HG02973 (cell line): ENCODE data around the gene ASPDH.
"Not testable (repeated sequence)": the region's sequence is repeated elsewhere in the genome, so short reads cannot be mapped to it uniquely, and the experiment has no call there.

Experiments
- ATAC-seq: cut with Tn5 transposase; IDR thresholded peaks from one replicate; pipeline ENCODE4 v1.9.1; 2021; ENCODE audit warnings: moderate library complexity; ENCODE audit not compliant: unreplicated experiment

Gene ASPDH

DNA sequence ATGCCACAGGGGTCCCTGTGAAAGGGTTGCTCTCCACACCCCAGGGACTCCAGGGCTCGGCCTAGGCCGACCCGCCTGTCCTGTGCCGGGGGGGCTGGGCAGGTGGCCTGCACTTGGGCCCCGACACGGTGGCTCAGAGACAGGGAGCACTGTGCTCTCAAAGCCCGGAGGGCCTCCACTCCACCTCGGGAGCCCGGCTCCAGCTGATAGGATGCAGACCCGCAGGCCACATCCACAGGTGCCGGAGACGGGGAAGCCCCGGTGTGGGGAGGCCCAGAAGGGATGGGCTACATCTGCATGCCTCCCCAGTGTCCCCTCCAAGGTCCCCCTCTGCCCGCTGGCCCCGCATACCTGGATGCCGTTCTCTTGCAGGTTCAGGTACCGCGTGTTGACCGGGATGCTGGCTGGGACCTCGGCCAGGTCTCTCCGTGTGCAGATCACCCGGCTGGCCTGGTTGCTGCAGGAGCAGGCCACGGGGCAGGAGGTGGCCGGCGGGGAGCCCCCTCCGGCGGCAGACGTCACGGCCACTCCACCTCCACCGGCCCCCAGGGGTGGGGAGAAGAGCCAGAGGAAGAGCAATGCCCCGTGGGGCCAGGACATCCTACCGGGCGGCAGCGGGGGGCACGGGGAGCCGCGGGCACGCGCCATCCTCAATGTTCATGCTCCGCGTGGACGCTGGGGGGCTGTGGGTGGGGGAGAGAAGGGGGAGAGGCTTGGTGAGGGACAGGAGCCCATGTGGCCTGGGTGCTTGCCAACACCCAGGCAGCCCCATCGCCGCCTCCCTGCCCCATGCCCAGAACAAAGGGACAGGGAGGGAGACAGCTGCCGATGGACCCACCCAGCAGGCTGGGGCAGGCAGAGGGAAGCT lies 34.7 kb upstream of the ASPDH start:
- ATAC-seq, result no peak

DNA sequence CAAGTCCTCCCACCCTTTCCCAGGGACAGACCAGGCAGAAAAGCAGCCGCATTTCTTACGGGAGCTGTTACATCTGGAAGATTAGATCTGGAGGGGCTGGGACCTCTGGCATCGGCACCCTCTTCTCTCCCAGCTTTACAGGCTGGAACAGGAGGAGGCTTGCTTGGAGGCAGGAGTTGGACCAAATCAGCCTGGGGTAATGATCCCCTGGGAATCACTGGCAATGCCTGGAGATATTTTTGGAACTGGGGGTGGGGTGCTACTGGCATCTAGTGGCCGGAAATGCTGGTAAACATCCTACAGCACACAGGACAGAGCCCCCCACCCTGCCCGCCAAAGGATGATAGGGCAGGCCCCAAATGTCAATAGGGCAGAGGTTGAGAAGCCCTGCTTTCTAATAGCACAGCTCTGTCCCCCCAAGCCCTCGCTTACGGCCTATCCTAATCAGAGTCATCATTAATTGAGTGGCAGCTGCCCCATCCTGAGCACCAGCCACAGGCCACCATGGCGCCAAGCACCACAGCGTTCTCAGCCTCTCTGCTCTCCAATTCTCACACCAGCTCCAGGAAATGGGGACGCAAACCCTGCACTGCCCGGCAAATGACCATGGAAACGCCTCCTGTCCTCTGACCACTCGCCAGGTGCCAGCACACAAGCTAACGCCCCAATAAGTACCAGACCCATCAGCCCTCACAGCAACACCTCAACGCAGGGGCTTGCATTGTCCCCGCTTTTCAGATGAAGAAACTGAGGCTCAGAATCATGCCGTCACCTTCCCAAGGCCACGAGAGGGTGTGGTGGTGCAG lies 33.9 kb upstream of the ASPDH start:
- ATAC-seq, result no peak

- no peak for ATAC-seq
These were observed 33.0 kb upstream of the ASPDH start for GRCh38 chr19:50546527-50547221.

DNA sequence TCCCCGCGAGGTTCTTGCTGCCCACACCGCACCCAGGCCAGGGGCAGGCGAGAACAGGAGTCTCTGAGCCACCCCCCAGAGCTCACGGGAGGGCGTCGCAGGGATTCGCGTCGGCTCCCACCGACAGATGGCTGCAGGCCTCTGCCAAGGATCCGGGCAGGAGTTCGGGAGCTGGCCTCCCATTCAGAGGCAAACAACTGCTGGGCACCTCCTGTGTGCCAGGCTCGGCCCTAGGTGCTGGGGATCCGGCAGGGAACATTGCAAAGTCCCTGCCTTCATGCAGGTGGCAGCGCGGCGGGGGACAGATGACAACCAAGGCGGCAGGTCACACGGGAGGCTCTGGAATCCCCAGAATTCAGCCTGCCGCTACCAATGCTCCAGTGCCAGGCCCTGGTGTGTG lies 29.2 kb upstream of the ASPDH start:
- no peak for ATAC-seq

DNA sequence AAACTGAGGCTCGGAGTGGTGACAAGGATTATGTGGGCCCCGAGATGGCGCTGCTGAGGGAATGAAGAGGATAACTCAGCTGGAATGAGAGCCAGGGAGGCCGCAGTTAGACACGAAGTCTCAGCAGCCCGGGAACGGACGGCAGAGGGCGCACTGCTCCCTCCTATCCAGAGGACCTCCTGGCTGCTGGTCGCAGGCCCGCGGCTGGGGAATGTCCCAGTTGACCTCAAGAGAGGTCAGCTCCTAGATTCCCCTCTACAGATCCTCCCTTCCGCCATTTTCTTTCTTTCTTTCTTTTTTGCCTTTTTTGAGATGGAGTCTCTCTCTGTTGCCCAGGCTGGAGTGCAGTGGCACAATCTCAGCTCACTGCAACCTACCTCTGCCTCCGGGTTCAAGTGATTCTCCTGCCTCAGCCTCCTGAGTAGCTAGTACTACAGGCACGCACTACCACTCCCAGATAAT lies 24.1 kb upstream of the ASPDH start:
- ATAC-seq, result no peak

DNA sequence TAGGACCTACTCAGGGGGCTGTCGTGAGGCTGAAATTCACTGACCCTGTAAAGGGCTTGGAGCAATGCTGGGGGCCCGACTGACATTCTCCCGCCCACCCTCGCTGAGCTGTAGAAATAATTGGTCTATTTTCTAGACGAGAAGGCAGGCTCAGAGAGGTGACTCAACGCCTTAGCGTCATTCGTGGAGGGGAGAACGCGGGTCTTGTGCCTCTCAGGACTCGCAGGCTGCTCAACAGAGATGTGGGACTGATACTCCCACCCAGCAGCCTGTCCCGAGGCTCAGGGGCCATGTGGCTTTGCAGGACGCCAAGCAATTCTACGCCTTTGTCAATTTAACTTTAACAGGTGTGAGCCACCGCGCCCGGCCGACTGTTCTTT lies 23.6 kb upstream of the ASPDH start:
- no peak for ATAC-seq

DNA sequence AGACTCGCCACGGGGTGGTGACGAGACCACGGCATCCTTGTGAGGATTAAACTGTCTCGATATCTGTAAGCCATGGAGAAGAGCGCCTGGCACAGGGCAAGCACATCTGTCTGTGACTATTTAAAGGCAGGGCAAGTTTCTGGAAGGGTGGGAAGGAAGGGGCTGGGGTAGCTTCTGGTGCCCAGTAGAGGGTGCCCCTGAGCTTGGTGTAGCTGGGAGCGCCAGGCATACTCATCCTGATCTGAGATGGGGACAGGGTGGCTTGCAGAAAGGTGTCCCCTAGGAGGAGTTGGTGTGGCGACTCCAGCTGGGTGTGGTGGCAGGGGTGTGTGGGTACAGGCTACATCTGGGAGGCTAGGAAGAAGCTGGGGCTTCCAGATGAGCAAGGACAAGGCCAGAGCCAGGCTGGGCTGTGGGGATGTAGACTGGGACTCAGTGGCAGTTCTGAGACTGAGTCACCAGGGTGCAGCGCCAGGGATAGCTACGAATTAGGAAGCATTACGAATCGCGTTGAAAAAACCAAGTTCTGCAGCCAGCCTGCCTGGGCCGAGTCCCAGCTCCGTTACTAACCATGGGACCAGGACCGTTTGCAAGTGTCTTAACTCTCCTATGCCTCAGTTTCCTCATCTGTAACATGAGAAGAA lies 23.1 kb upstream of the ASPDH start:
- ATAC-seq, result no peak

GRCh38 chr19:50535672-50536187 lies 22.0 kb upstream of the ASPDH start:
- ATAC-seq, result no peak

DNA sequence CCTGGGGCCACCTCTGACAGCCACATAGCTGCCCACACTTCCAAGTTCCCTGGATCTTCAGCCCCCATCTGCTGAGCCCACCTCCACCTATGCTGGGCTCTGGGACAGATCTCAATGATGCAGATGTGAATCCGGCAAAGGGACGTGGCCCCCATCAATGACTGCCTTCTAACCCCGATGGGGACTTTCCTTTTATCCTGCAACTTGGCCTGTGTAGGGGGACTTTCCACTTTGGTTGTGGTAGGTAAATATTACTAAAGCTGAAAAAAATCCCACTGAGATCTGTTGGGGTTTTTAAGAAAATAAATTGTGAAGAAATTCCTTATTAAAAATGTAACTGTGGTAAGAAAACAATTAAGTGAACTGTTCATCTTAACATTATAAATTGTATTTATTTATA lies 20.8 kb upstream of the ASPDH start:
- ATAC-seq, result no peak

- no peak for ATAC-seq
These were observed 19.2 kb upstream of the ASPDH start for GRCh38 chr19:50532952-50533351.

GRCh38 chr19:50531171-50531612 lies 17.5 kb upstream of the ASPDH start:
- ATAC-seq, result no peak

GRCh38 chr19:50528052-50528451 lies 14.3 kb upstream of the ASPDH start:
- ATAC-seq, result not testable (repeated sequence)

- ATAC-seq, result no peak
These were observed 9.2 kb upstream of the ASPDH start for GRCh38 chr19:50522881-50523280.

- ATAC-seq, result no peak
These were observed 7.2 kb upstream of the ASPDH start for GRCh38 chr19:50520822-50521465.

- no peak for ATAC-seq
These were observed 5.4 kb upstream of the ASPDH start for GRCh38 chr19:50519006-50519575.

DNA sequence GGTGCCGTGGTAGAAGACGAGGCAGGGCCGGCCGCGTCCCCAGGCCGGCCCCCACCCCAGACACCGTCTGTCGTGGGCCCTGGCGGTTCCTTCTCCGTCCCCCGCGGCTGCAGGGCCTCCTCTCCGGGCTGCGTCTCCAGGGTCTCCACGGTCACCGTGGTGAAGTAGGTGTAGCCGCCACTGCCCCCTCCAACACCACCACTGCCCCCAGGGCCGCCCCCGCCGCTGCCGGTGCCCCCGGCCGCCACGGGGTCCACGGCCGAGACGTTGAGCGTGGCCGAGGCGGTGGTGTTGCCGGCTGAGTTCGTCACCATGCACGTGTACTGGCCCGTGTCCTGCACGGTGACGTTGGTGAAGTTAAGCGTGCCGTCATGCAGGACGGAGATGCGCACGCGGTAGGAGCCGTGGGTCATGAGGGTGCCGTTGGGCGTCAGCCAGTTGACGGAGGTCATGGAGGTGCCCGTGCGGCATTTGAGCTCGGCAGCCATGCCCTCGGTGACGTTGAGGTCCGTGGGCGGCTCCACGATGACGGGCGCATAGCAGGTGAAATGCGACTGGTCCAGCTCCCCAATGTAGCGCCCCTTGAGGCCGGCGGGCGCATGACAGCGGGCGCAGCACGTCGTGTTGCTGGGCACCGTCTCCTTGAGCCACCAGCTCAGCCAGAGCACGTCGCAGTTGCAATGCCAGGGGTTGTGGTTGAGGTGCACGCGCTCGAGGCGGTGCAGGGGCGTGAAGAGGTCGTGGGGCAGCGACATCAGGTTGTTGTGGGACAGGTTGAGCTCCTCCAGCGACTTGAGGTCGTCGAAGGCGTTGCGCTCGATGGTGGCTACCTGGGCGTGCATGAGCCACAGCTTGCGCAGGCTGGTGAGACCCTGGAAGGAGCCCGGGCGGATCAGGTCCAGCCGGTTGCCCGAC lies 4.6 kb upstream of the ASPDH start:
- no peak for ATAC-seq

- no peak for ATAC-seq
These were observed 4.0 kb upstream of the ASPDH start for GRCh38 chr19:50517704-50518075.

GRCh38 chr19:50516964-50517703 lies 3.4 kb upstream of the ASPDH start:
- no peak for ATAC-seq
